ENCODE data around the gene SLC5A12.
"Not testable (repeated sequence)": the region's sequence is repeated elsewhere in the genome, so short reads cannot be mapped to it uniquely, and the experiment has no call there.

Gene SLC5A12

GRCh38 chr11:26649884-26650283 lies 72.0 kb downstream of the SLC5A12 start:
- DNase-seq, result peak; percentile 72

GRCh38 chr11:26643314-26643713 lies 78.5 kb downstream of the SLC5A12 start:
- not testable (repeated sequence) for DNase-seq

DNA sequence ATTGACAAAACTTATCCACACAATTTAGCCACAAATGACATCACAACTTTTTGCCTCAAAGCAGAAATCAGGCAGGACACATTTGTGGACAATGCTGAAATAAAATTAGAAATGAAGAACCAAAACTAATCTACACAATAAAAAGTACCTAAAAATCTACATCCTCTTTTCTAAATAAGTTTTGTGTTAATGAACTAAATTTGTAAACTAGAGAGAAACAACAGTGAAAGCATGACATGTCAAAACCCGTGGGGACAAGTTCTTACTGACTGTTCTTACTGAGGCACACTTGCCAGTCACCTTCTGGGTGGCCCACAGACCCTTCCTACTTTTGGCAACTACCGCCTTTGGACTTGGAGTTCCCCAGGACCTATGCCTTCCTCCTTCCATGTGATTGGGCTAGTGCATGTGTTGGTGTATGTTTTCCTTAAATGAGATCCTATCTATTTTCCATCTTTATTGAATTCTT lies 89.1 kb downstream of the SLC5A12 start:
- no peak for DNase-seq

GRCh38 chr11:26626346-26626745 lies 95.5 kb downstream of the SLC5A12 start:
- peak; percentile 9 for DNase-seq

DNA sequence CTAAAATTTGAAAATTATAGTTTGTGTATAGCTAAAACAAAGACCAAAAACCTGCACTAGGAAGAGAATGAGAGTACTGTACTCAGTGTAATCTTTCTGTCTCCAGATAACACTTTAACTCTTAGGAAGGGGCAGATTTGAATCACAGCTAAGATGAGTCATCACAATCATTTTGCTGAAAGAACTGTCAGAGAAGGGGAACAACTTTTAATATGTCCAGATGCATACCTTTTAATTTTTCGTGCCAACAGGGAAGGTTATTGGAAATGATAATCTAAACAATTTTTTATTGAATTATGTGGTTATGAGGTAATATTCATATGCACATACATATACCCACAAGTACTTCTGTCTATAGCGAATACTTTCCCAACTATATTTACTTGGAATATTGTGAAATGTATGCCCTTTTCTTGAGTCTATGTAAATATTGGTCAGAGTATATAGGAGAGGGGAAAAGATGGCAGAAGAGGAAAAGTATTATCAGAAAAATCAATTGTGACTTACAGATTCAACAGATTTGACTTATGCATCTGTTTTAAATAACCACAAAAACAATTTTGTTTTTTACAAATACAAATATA lies 98.7 kb downstream of the SLC5A12 start:
- DNase-seq, result peak; percentile 25

DNA sequence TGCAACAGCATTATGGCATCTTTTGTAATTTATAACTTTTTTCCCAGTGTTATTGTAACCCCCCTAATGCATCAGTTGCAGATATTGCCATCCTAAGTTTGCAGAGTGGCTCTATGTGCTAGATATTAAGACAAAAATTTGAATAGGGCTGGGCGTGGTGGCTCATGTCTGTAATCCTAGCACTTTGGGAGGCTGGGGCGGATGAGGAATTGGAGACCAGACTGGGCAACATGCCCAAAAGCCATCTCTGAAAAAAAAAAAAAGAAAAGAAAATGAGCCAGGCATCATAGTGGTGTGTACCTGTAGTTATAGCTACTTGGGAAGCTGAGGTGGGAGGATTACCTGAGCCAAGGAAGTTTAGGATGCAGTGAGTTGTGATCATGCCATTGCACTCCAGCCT lies 99.7 kb downstream of the SLC5A12 start:
- DNase-seq, result peak; percentile 2

DNA sequence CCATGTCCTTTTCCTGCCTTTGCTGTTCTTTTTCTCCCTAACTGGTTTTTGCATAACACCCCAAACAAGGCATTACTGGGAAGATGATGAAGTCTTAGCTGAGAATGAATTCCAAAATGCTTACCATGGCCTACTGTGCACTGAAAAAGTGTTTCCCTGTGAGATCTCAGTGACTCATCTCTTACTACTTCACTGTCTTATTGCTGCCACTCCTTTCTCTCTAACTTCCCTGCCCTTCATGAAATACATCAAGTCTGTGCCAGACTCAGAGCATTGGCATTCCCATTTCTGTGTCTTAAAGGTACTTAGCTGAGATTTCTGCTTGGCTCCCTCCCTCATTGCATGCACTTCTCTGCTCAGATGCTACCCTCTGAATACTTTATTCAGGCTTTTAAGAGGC lies 100.7 kb downstream of the SLC5A12 start:
- peak; percentile 88 for DNase-seq

GRCh38 chr11:26620282-26621045 lies 101.4 kb downstream of the SLC5A12 start:
- no peak for DNase-seq

DNA sequence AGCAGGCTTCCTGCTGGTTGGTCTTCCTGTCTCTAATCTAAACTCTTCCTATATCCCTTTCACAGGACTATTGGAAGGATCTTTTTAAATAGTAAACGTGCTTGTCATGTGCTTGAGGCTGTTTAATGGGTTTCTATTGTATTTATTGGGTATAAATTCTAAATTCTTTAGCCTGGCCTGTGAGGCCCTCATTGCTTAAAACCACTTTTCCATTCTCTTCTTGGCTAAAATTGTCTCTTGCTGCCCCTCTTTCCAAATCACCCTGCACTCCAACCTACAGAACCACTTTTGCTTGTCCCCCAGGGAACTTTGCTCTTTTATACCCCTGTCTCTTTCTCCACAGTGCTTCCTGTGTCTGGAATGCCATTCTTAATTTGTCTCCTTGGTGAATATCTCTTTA lies 103.4 kb downstream of the SLC5A12 start:
- DNase-seq, result no peak

Data from fibroblast of skin of abdomen (primary cell).